ENCODE results near the gene SOWAHC.

SOWAHC gene

GRCh38 chr2:109631741-109632140, 17.6 kb downstream of the SOWAHC start:
- H3K4me3 ChIP-seq (ENCODE audit: low read depth, low read length) = no peak overlapping the region
- TF ChIP-seq CTCF (IDR thresholded peaks at IDR 0.05; ENCODE audit: low read depth, low read length, missing control alignments) = no peak
- DNase-seq (ENCODE audit: low read depth) = no peak

DNA sequence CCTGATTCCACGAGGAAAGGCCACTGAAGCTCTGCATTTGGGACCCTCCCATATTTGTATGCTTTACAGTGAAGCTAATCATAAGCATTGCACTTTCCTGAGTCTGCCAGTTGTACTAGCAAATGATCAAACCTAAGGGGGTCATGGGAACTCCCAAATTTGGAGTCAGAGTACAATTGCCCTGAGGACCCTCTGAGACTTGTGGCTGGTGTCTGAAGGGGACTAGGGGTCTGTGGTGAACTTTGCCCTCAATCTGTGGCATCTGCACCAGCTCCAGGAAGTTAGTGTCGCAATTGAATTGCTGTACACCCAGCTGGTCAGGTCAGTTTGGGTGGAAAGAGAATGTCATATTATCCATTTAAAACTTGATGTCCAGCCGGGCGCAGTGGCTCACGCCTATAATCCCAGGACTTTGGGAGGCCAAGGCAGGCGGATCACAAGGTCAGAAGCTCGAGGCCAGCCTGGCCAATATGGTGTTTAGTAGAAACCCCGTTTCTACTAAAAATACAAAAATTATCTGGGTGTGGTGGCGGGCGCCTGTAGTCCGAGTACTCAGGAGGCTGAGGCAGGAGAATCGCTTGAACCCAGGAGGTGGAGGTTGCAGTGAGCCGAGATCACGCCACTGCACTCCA, 18.1 kb downstream of the SOWAHC start:
- H3K4me3 ChIP-seq (ENCODE audit: low read depth, low read length) = no peak overlapping the region
- no peak for TF ChIP-seq CTCF (IDR thresholded peaks at IDR 0.05; ENCODE audit: low read depth, low read length, missing control alignments)
- DNase-seq (ENCODE audit: low read depth) = no peak

GRCh38 chr2:109633284-109633961, 19.3 kb downstream of the SOWAHC start:
- no peak for TF ChIP-seq CTCF (IDR thresholded peaks at IDR 0.05; ENCODE audit: low read depth, low read length, missing control alignments)
- H3K4me3 ChIP-seq (ENCODE audit: low read depth, low read length) = no peak overlapping the region
- no peak for DNase-seq (ENCODE audit: low read depth)

DNA sequence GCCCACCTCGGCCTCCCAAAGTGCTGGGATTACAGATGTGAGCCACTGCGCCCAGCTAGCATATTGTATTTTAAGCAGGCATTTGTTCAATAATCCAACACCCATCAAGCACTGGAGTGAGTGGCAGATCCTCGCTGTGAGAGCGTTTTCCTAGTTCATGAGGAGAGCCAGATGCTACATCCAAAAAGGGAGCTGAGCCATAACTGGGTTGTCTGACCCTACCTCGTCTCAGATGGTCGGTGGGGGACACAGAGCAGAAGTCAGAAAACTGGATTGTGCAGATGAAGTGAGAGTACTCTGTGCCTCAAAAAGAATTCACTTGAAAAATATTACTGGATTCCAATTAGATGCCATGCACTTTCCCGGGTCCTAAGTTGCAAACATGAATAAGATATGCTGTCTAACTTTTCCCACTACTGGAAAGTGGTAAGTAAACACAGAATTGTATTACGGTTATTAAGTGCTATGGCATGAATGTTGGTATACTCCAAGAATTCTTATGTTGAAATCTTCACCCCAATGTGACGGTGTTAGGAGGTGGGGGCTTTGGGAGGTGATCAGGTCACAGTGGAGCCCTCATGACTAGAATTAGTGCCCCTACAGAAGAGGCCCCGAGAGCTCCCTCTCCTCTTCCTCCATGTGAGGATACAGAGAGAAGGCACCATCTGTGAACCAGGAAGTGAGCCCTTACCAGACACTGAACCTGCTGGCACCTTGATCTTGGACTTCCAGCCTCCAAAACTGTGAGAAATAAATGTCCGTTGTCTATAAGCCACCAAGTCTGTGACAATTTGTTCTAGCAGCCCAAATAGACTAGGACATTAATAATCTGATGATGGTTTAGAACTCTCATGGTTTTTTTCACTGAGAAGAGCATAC, 21.5 kb downstream of the SOWAHC start:
- TF ChIP-seq CTCF (IDR thresholded peaks at IDR 0.05; ENCODE audit: low read depth, low read length, missing control alignments) = no peak
- no peak for DNase-seq (ENCODE audit: low read depth)
- H3K4me3 ChIP-seq (ENCODE audit: low read depth, low read length) = no peak overlapping the region

DNA sequence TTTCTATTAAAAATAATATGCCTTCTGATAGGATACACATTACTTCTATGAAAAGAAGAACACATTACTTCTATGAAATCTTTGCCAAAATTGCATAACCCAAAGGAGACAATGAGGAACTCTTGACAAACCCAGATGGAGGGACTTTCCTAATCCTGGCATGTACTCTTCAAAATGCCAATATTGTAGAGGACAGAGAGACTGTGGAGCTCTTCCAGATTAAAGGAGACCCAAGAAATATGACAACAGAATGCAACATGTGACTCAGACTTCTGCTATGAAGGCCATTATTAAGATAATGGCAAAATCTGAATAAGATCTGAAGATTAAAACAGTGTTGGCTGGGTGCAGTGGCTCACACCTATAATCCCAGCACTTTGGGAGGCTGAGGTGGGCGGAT, 22.2 kb downstream of the SOWAHC start:
- no peak for TF ChIP-seq CTCF (IDR thresholded peaks at IDR 0.05; ENCODE audit: low read depth, low read length, missing control alignments)
- no peak for DNase-seq (ENCODE audit: low read depth)
- no peak overlapping the region for H3K4me3 ChIP-seq (ENCODE audit: low read depth, low read length)

DNA sequence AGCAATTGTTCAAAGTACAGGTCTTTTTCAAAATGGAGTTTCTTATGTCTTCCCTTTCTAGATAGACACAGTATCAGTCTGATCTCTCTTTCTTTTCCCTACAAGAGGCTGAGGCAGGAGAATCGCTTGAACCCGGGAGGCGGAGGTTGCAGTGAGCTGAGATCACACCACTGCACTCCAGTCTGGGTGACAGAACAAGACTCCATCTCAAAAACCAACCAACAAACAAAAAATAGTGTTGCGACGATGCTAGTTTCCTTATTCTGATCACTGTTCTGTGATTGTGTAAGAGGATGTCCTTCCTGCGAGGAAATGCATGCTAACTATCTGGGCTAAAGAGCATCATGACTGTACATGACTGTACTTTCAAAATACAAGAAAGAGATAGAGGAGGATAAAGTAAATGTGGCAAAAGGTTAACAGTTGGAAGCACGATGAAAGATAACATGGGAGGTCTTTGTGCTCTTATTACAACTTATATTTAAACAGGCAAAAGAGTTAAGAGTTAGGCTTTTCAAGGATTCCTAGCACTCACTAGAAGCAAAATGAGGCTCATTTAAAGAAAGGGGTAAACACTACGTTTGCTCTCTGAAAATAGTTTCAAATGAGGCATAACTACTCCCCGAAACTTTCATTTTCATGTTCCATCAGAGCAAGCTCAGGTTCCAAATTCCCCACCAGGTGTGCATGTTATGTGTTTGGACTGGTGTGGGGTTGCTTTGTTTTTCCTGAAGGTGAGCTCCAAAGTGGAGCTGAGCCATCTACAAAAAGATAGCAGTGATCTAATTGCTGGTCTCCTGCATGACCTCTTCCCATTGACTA, 23.8 kb downstream of the SOWAHC start:
- DNase-seq (ENCODE audit: low read depth) = peak; percentile 55
- TF ChIP-seq CTCF (IDR thresholded peaks at IDR 0.05; ENCODE audit: low read depth, low read length, missing control alignments) = no peak
- no peak overlapping the region for H3K4me3 ChIP-seq (ENCODE audit: low read depth, low read length)
